HepG2 (cell line): Measurements from ENCODE around the gene FAM20C. TPM values are rescaled to one million over a fixed set of nuclear protein-coding genes. Genes with fewer than 3 reads are reported as not detected.

Experiments
- ATAC-seq: fragments of 200-7000 bp; cut with Tn5 transposase; 3 replicates; pipeline ENCODE4 v1.9.1; 2020; ENCODE audit warnings: mild to moderate bottlenecking, moderate library complexity
- BruUV-seq: library from RNA; stranded (reverse); fragments of 400-500 nt; replicated peaks from 2 replicates; lab custom pipeline; 2021; lab: Mats Ljungman, UMichigan
- CTCF ChIA-PET: fragments of 300-600 bp; formaldehyde crosslinking; extraction: SDS; loops from one replicate; lab custom pipeline; 2021; ENCODE audit warnings: low total read pairs, inconsistent platforms, low intra/inter-chr PET ratio; lab: Yijun Ruan, JAX
- POLR2A ChIA-PET: fragments of 350-600 bp; sonication (Branson Sonifier 250); formaldehyde crosslinking; loops from one replicate; lab custom pipeline; 2020; ENCODE audit warnings: antibody characterized with exemption, inconsistent platforms; lab: Yijun Ruan, JAX
- DNase-seq: peaks from one replicate; pipeline ENCODE4 v3.0.0-alpha.2; 2015; ENCODE audit warnings: low spot score
- FAIRE-seq: peaks from 3 replicates; lab custom pipeline; 2011; peaks lifted over from hg19 to GRCh38; lab: Jason Lieb, UNC
- H2AFZ ChIP-seq: one replicate; pipeline ENCODE4 v1.6.1; 2011; ENCODE audit warnings: low read length, inconsistent platforms
- H3K27ac ChIP-seq: fragments of 300-600 bp; 3 replicates; pipeline ENCODE4 v1.8.0; 2011; ENCODE audit warnings: mixed run types, mild to moderate bottlenecking, mixed read lengths, low read length, inconsistent platforms; ENCODE audit not compliant: insufficient read depth; ENCODE audit errors: extremely low read length
- H3K27me3 ChIP-seq, 2 experiments: fragments of 200-600 bp in 1 of 2; 2 replicates in 1 of 2; 3 replicates in 1 of 2; pipeline versions ENCODE4 v1.6.0 to v1.8.0; 2011; ENCODE audit warnings: low read length in 2 of 2, mild to moderate bottlenecking in 2 of 2, moderate library complexity in 2 of 2, inconsistent platforms in 1 of 2; ENCODE audit not compliant: insufficient read depth in 2 of 2, control insufficient read depth in 1 of 2
- H3K36me3 ChIP-seq, 2 experiments: fragments of 200-600 bp in 1 of 2; replicated peaks in 1 of 2; 2 replicates in 1 of 2; 3 replicates in 1 of 2; pipeline versions ENCODE4 v1.5.1 to v1.8.0; 2011; ENCODE audit warnings: low read length in 2 of 2, inconsistent platforms in 1 of 2; ENCODE audit not compliant: insufficient read depth in 2 of 2, control insufficient read depth in 1 of 2
- H3K4me1 ChIP-seq: 2 replicates; pipeline ENCODE4 v1.5.1; 2012; ENCODE audit warnings: low read length, inconsistent platforms; ENCODE audit not compliant: insufficient read depth
- H3K4me2 ChIP-seq: 2 replicates; pipeline ENCODE4 v1.6.0; 2011; ENCODE audit warnings: low read depth, low read length, inconsistent platforms
- H3K4me3 ChIP-seq, 3 experiments: fragments of 200-600 bp in 1 of 3; sonication (generic), shearing (Covaris generic) in 1 of 3; replicated peaks in 1 of 3; 2 replicates each; pipeline ENCODE4 v1.5.1; 2011 to 2016; ENCODE audit warnings: low read length in 3 of 3, inconsistent platforms in 2 of 3, low read depth in 2 of 3, mild to moderate bottlenecking in 2 of 3, control low read depth in 1 of 3, mixed read lengths in 1 of 3; ENCODE audit not compliant: insufficient read depth in 1 of 3
- H3K79me2 ChIP-seq: one replicate; pipeline ENCODE4 v1.6.1; 2011; ENCODE audit warnings: low read length, inconsistent platforms; ENCODE audit not compliant: insufficient read depth
- H3K9ac ChIP-seq: 2 replicates; pipeline ENCODE4 v1.6.0; 2011; ENCODE audit warnings: mild to moderate bottlenecking, low read depth, low read length, inconsistent platforms; ENCODE audit not compliant: insufficient read depth
- H3K9me3 ChIP-seq: 2 replicates; pipeline ENCODE4 v1.5.1; 2012; ENCODE audit warnings: mild to moderate bottlenecking, low read length
- H4K20me1 ChIP-seq: 2 replicates; pipeline ENCODE4 v1.6.0; 2011; ENCODE audit warnings: inconsistent platforms, mild to moderate bottlenecking, low read length, moderate library complexity; ENCODE audit not compliant: insufficient read depth
- FOXA3 ChIP-seq: IDR thresholded peaks from 2 replicates; pipeline ENCODE4 v1.6.1; 2016; ENCODE audit warnings: missing genetic modification reagents, missing compliant biosample characterization
- GLI4 ChIP-seq: sonication (generic); formaldehyde crosslinking; IDR thresholded peaks from 2 replicates; pipeline ENCODE4 v1.5.1; 2020; ENCODE audit warnings: missing genetic modification reagents, mild to moderate bottlenecking, moderate library complexity, borderline replicate concordance
- HDAC6 ChIP-seq: fragments of 200-600 bp; sonication (generic); IDR thresholded peaks from 2 replicates; pipeline ENCODE4 v1.7.0; 2017; ENCODE audit warnings: mild to moderate bottlenecking, antibody characterized with exemption, low read length, low read depth
- HNF4A ChIP-seq: sonication (generic); formaldehyde crosslinking; IDR thresholded peaks from 2 replicates; pipeline ENCODE4 v1.4.0; 2020; ENCODE audit warnings: missing genetic modification reagents
- HNRNPUL1 ChIP-seq: fragments of 200-400 bp; formaldehyde crosslinking; IDR thresholded peaks from 2 replicates; pipeline ENCODE4 v1.6.1; 2017; ENCODE audit warnings: low read depth, mild to moderate bottlenecking, low read length, moderate library complexity
- MED13 ChIP-seq: sonication (generic); formaldehyde crosslinking; IDR thresholded peaks from 2 replicates; pipeline ENCODE4 v1.5.0; 2020; ENCODE audit warnings: missing genetic modification reagents
- MYC ChIP-seq: sonication (generic); formaldehyde crosslinking; IDR thresholded peaks from 2 replicates; pipeline ENCODE4 v1.9.0; 2021; ENCODE audit warnings: missing genetic modification reagents, borderline replicate concordance
- NBN ChIP-seq: fragments of 450-650 bp; conservative IDR thresholded peaks from 2 replicates; pipeline ENCODE4 v1.6.1; 2017
- NR2F2 ChIP-seq: IDR thresholded peaks from 2 replicates; pipeline ENCODE4 v1.6.1; 2012; ENCODE audit warnings: low read depth, inconsistent platforms, borderline replicate concordance
- PREB ChIP-seq: sonication (generic); formaldehyde crosslinking; IDR thresholded peaks from 2 replicates; pipeline ENCODE4 v1.4.0; 2020; ENCODE audit warnings: missing genetic modification reagents
- SPEN ChIP-seq: sonication (generic); formaldehyde crosslinking; IDR thresholded peaks from 2 replicates; pipeline ENCODE4 v1.5.1; 2020; ENCODE audit warnings: low read depth, mild to moderate bottlenecking, missing genetic modification reagents
- WIZ ChIP-seq: sonication (generic); formaldehyde crosslinking; IDR thresholded peaks from 2 replicates; pipeline ENCODE4 v1.5.1; 2020; ENCODE audit warnings: mild to moderate bottlenecking, missing genetic modification reagents
- ZNF101 ChIP-seq: sonication (generic); formaldehyde crosslinking; IDR thresholded peaks from 2 replicates; pipeline ENCODE4 v1.4.0; 2020; ENCODE audit warnings: mild to moderate bottlenecking, low read depth, missing genetic modification reagents, borderline replicate concordance
- ZNF24 ChIP-seq: fragments of 450-650 bp; IDR thresholded peaks from 2 replicates; pipeline ENCODE4 v1.6.1; 2017; ENCODE audit warnings: antibody characterized with exemption, mild to moderate bottlenecking
- ZNF263 ChIP-seq: sonication (generic); formaldehyde crosslinking; IDR thresholded peaks from 2 replicates; pipeline ENCODE4 v1.4.0; 2020; ENCODE audit warnings: missing genetic modification reagents
- ZNF34 ChIP-seq: sonication (generic); formaldehyde crosslinking; IDR thresholded peaks from 2 replicates; pipeline ENCODE4 v1.4.0; 2020; ENCODE audit warnings: mild to moderate bottlenecking, missing genetic modification reagents, borderline replicate concordance
- ZNF354B ChIP-seq: sonication (generic); formaldehyde crosslinking; IDR thresholded peaks from 2 replicates; pipeline ENCODE4 v1.8.0; 2022; ENCODE audit warnings: mild to moderate bottlenecking, missing genetic modification reagents
- ZNF639 ChIP-seq: conservative IDR thresholded peaks from 2 replicates; pipeline ENCODE4 v1.6.1; 2018; ENCODE audit warnings: missing genetic modification reagents
- WGBS: methylation state at CpG from one replicate; pipeline ENCODE4 v1.1.6; 2017; ENCODE audit warnings: low lambda C conversion rate; 5-methylcytosine and 5-hydroxymethylcytosine counted together
- in situ Hi-C: cut with HindIII; loops from 2 replicates; pipeline ENCODE4 v1.10.0; 2017; ENCODE audit warnings: low pct_unique_long_range_greater_than_20kb; ENCODE audit not compliant: extremely low pct_ligation_motif_present
- intact Hi-C: fragments of 100-400 bp; cut with micrococcal nuclease; formaldehyde crosslinking; loops from one replicate; pipeline ENCODE4 v1.10.0; 2022; ENCODE audit not compliant: unreplicated experiment
- polyA plus RNA-seq, 8 experiments: library from polyadenylated mRNA; depleted of rRNA in 3 of 8; stranded (reverse) in 7 of 8; unstranded in 1 of 8; fragments of >200 nt; fragmentation: Illumina TruSeq in 4 of 8; extraction: Trizol in 4 of 8; gene quantifications; 2 replicates each; pipeline versions ENCODE4 v1.2.1 to v1.2.3, GENCODE V29; 2011 to 2016; ENCODE audit warnings: low read depth in 4 of 8, missing spikeins in 1 of 8, mixed read lengths in 1 of 8; ENCODE audit not compliant: insufficient read depth in 1 of 8
- total RNA-seq, 5 experiments: library from RNA; depleted of rRNA; stranded (reverse); fragments of >200 nt; fragmentation: Illumina TruSeq; extraction: Trizol; gene quantifications; 2 replicates each; pipeline ENCODE4 v1.2.3, GENCODE V29; 2016; ENCODE audit warnings: low read depth in 1 of 5
- TF ChIP-seq, protein P1 (sequence below): sonication (generic); formaldehyde crosslinking; IDR thresholded peaks from 2 replicates; pipeline ENCODE4 v1.4.0; 2020; ENCODE audit warnings: missing genetic modification reagents

The FAM20C gene
- total and polyA plus RNA-seq, 2 of the 13 experiments (the other 11 are each of a cell fraction or from before 2014, with no cell fraction given), result 11.9 to 19.9 TPM

GRCh38 chr7:255038-255435 is 62.7 kb downstream of the FAM20C start:
- Histone ChIP-seq H3K4me1 (no peaks in the 10 kb centered on the region), H3K9me3 (0 out of 2 replicates have a peak, but pooled peaks cover 11% of the 10 kb centered on the region), H2AFZ (no peak overlapping the region), H3K9ac (no peak overlapping the region), H3K4me3 (no peak overlapping the region), H3K4me2 (no peak overlapping the region), H3K36me3 (peaks cover 10 to 36% of the 10 kb centered on the region in 2 experiments; a peak in 3 of 5 replicates), H4K20me1 (no peaks in the 10 kb centered on the region), H3K79me2 (no peaks in the 10 kb centered on the region), H3K27me3 (no peaks in the 10 kb centered on the region), H3K27ac (no peak overlapping the region)
- ChIA-PET POLR2A (no interaction called here), CTCF (no interaction called here)
- BruUV-seq, result no TSS peak
- DNase-seq (no peak), FAIRE-seq (no peak), ATAC-seq (no peak)
- TF ChIP-seq ZNF263 (no peak), ZNF34 (CRISPR knock-in tag) (no peak), HDAC6 (no peak), GLI4 (CRISPR knock-in tag) (no peak), ZNF101 (CRISPR knock-in tag) (no peak), SPEN (CRISPR knock-in tag) (no peak), HNRNPUL1 (no peak), FOXA3 (CRISPR knock-in tag) (no peak), PREB (CRISPR knock-in tag) (no peak), ZNF639 (CRISPR knock-in tag) (no peak), MED13 (no peak), HNF4A (CRISPR knock-in tag) (no peak), NR2F2 (no peak), ZNF24 (no peak), MYC (no peak), WIZ (CRISPR knock-in tag) (no peak), ZNF354B (CRISPR knock-in tag) (no peak), NBN (no peak)
- TF ChIP-seq, protein P1, sequence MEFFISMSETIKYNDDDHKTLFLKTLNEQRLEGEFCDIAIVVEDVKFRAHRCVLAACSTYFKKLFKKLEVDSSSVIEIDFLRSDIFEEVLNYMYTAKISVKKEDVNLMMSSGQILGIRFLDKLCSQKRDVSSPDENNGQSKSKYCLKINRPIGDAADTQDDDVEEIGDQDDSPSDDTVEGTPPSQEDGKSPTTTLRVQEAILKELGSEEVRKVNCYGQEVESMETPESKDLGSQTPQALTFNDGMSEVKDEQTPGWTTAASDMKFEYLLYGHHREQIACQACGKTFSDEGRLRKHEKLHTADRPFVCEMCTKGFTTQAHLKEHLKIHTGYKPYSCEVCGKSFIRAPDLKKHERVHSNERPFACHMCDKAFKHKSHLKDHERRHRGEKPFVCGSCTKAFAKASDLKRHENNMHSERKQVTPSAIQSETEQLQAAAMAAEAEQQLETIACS (CRISPR knock-in tag), result no peak
- intact Hi-C loops (no loop called here), in situ Hi-C loops (no loop called here)
- WGBS, result 97% methylated on average over 19 of the region's 19 CpGs
